Measurements from ENCODE around the gene ADAMTS2. TPM values are rescaled to one million over a fixed set of nuclear protein-coding genes. Genes with fewer than 3 reads are reported as not detected.

ADAMTS2 gene
- total RNA-seq, 1 donor from 2014 or later = 1.2 TPM

- no peak for TF ChIP-seq CTCF (IDR thresholded peaks at IDR 0.05)
- TF ChIP-seq EZH2phosphoT487 (IDR thresholded peaks at IDR 0.05) = no peak
- no peak for TF ChIP-seq EZH2 (IDR thresholded peaks at IDR 0.05)
- H3K9ac ChIP-seq = no peak overlapping the region
- H3K4me2 ChIP-seq = no peak overlapping the region
- H3F3A ChIP-seq (ENCODE audit: low read depth) = no peaks in the 10 kb centered on the region
- Mint-ChIP-seq H3K36me3 (peaks cover 71% of the 10 kb centered on the region), H3K27ac (no peak overlapping the region), H3K4me1 (no peaks in the 10 kb centered on the region), H3K4me3 (no peak overlapping the region), H3K9me3 (peaks cover 81% of the 10 kb centered on the region), H3K27me3 (ENCODE audit: insufficient read depth, low read depth) (no peaks in the 10 kb centered on the region)
- H3K4me3 ChIP-seq = no peak overlapping the region
- peaks cover 39% of the 10 kb centered on the region for H3K36me3 ChIP-seq
- DNase-seq (ENCODE audit: low spot score) = no peak
- no peak overlapping the region for H3K27ac ChIP-seq
- H3K9me3 ChIP-seq (ENCODE audit: low read depth) = peaks cover 67% of the 10 kb centered on the region
- H3K4me1 ChIP-seq = no peaks in the 10 kb centered on the region
- no peaks in the 10 kb centered on the region for H4K20me1 ChIP-seq (ENCODE audit: low read depth)
- H3K27me3 ChIP-seq = no peaks in the 10 kb centered on the region
- no peaks in the 10 kb centered on the region for H3K79me2 ChIP-seq (ENCODE audit: low read depth)
- no peak overlapping the region for H2AFZ ChIP-seq (replicated peaks)
Observed at GRCh38 chr5:179080724-179081123, 264.5 kb downstream of the ADAMTS2 start.

GRCh38 chr5:179079165-179079987 lies 265.9 kb downstream of the ADAMTS2 start:
- Histone ChIP-seq H3K27me3 (no peaks in the 10 kb centered on the region), H3K9ac (no peak overlapping the region), H4K20me1 (ENCODE audit: low read depth) (no peaks in the 10 kb centered on the region), H3K27ac (no peak overlapping the region), H3K9me3 (ENCODE audit: low read depth) (peaks cover 68% of the 10 kb centered on the region), H3K4me3 (no peak overlapping the region), H3K4me1 (no peaks in the 10 kb centered on the region), H3K4me2 (no peak overlapping the region), H3F3A (ENCODE audit: low read depth) (no peaks in the 10 kb centered on the region), H3K36me3 (peaks cover 38% of the 10 kb centered on the region), H3K79me2 (ENCODE audit: low read depth) (no peaks in the 10 kb centered on the region), H2AFZ (replicated peaks) (no peak overlapping the region)
- Mint-ChIP-seq H3K36me3 (peaks cover 79% of the 10 kb centered on the region), H3K4me3 (no peak overlapping the region), H3K27ac (no peak overlapping the region), H3K9me3 (peaks cover 77% of the 10 kb centered on the region), H3K4me1 (no peaks in the 10 kb centered on the region), H3K27me3 (ENCODE audit: insufficient read depth, low read depth) (peaks cover 2% of the 10 kb centered on the region)
- DNase-seq (ENCODE audit: low spot score) = no peak
- TF ChIP-seq EZH2phosphoT487 (IDR thresholded peaks at IDR 0.05) (no peak), EZH2 (IDR thresholded peaks at IDR 0.05) (no peak), CTCF (IDR thresholded peaks at IDR 0.05) (no peak)

- no peak for TF ChIP-seq EZH2phosphoT487 (IDR thresholded peaks at IDR 0.05)
- TF ChIP-seq EZH2 (IDR thresholded peaks at IDR 0.05) = no peak
- TF ChIP-seq CTCF (IDR thresholded peaks at IDR 0.05) = no peak
- Mint-ChIP-seq H3K27me3 (ENCODE audit: insufficient read depth, low read depth) (peaks cover 7% of the 10 kb centered on the region), H3K4me1 (peaks cover 3% of the 10 kb centered on the region)
Observed at GRCh38 chr5:179065703-179066102, 279.6 kb downstream of the ADAMTS2 start.

More at GRCh38 chr5:179065703-179066102, 279.6 kb downstream of the ADAMTS2 start:
- Histone ChIP-seq H3K4me1 (peaks cover 5% of the 10 kb centered on the region), H3K4me3 (no peak overlapping the region), H4K20me1 (ENCODE audit: low read depth) (no peaks in the 10 kb centered on the region), H2AFZ (replicated peaks) (no peak overlapping the region), H3K27ac (no peak overlapping the region), H3K9me3 (ENCODE audit: low read depth) (peaks cover 11% of the 10 kb centered on the region), H3K79me2 (ENCODE audit: low read depth) (peaks cover 5% of the 10 kb centered on the region), H3K36me3 (peaks cover 16% of the 10 kb centered on the region), H3K9ac (no peak overlapping the region), H3K4me2 (no peak overlapping the region), H3F3A (ENCODE audit: low read depth) (no peaks in the 10 kb centered on the region), H3K27me3 (no peaks in the 10 kb centered on the region)
- Mint-ChIP-seq H3K9me3 (peaks cover 87% of the 10 kb centered on the region), H3K36me3 (peaks cover 79% of the 10 kb centered on the region), H3K4me3 (no peak overlapping the region), H3K27ac (no peak overlapping the region)
- no peak for DNase-seq (ENCODE audit: low spot score)

Measured in neural progenitor cell (in vitro differentiated cells).